Liver (tissue), 3 donors: Measurements from ENCODE around the gene FAM181A.

ENCODE experiments used
- ATF3 ChIP-seq: IDR thresholded peaks from 2 replicates; pipeline ENCODE4 v1.6.1; 2016; ENCODE audit warnings: antibody characterized with exemption
- CTCF ChIP-seq: fragments of 150-350 bp; IDR thresholded peaks from 2 replicates; pipeline ENCODE4 v1.5.1; 2017; ENCODE audit warnings: improper control_type of control experiment, low read depth, low read length; ENCODE audit not compliant: missing input control
- EGR1 ChIP-seq, 2 donors: IDR thresholded peaks; 2 replicates each; pipeline ENCODE4 v1.6.1; 2016 to 2018; ENCODE audit warnings: antibody characterized with exemption in 2 of 2, low read depth in 2 of 2
- MAX ChIP-seq: IDR thresholded peaks from 2 replicates; pipeline ENCODE4 v1.6.1; 2016; ENCODE audit warnings: antibody characterized with exemption
- NR2F2 ChIP-seq: IDR thresholded peaks from 2 replicates; pipeline ENCODE4 v1.6.1; 2016; ENCODE audit warnings: antibody characterized with exemption
- RAD21 ChIP-seq, 2 donors: IDR thresholded peaks; 2 replicates each; pipeline ENCODE4 v1.6.1; 2016; ENCODE audit warnings: antibody characterized with exemption in 2 of 2, mild to moderate bottlenecking in 2 of 2
- REST ChIP-seq: IDR thresholded peaks from 2 replicates; pipeline ENCODE4 v1.6.1; 2016; ENCODE audit warnings: antibody characterized with exemption, mild to moderate bottlenecking
- RXRA ChIP-seq, 2 donors: IDR thresholded peaks; 2 replicates each; pipeline ENCODE4 v1.6.1; 2017 to 2018; ENCODE audit warnings: antibody characterized with exemption in 2 of 2, mild to moderate bottlenecking in 1 of 2
- TAF1 ChIP-seq: conservative IDR thresholded peaks from 2 replicates; pipeline ENCODE4 v1.6.1; 2016; ENCODE audit warnings: antibody characterized with exemption, mild to moderate bottlenecking
- YY1 ChIP-seq: IDR thresholded peaks from 2 replicates; pipeline ENCODE4 v1.6.1; 2016; ENCODE audit warnings: antibody characterized with exemption, mild to moderate bottlenecking
- ZBTB33 ChIP-seq: IDR thresholded peaks from 2 replicates; pipeline ENCODE4 v1.6.1; 2016; ENCODE audit warnings: antibody characterized with exemption
- donor health status: healthy.
- donor health status: healthy.

GRCh38 chr14:93924592-93925355 is 2.4 kb upstream of the FAM181A start:
- no peak for TF ChIP-seq CTCF
- no peak for TF ChIP-seq YY1
- TF ChIP-seq MAX, result no peak
- no peak for TF ChIP-seq EGR1 (IDR thresholded peaks at IDR 0.05; ENCODE audit: low read depth in 2 of 2)
- no peak for TF ChIP-seq TAF1
- no peak for TF ChIP-seq ATF3
- TF ChIP-seq NR2F2, result no peak
- no peak for TF ChIP-seq REST
- no peak for TF ChIP-seq RAD21 (IDR thresholded peaks at IDR 0.05)
- no peak for TF ChIP-seq RXRA (IDR thresholded peaks at IDR 0.05)
- no peak for TF ChIP-seq ZBTB33
